ENCODE data around the gene NCK1.
"Not testable (repeated sequence)": the region's sequence is repeated elsewhere in the genome, so short reads cannot be mapped to it uniquely, and the experiment has no call there.

NCK1 gene

DNA sequence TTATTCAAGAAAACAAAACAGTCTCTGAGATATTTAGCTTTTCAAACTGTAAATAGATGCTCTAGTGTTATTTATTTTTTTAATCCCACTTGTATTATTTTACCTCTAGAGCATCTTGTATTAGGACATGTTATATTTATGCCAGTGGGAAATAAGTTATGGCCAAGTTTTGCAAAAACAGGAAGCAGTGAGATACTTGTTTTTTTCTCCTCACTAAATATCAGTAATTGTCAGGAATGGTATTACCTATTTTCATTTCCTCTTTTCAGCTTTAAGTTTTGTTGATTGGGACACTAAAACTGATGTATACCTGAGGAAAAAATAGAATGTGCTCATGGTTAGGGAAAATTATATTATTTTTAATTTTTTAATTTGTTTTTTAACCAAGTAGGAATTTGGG is 87.1 kb downstream of the NCK1 start:
- DNase-seq = no peak

DNA sequence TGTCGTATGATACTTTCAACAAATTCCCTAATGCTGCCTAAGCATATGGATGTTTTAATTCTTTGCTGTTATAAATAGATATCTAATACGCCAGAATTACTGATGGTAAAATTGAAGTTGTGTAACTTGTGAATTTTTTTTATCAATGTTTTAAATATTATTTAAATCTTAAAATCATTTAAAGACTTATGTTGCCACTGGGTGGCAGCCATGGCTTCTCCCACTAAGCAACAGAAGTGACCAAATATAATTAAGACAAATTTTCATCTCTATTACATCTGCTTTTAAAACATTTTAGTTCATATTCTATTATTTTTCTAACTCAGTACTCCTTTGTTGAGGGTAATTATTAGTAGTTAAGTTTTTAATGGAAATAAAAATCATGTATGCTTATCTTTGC is 87.7 kb downstream of the NCK1 start:
- DNase-seq = no peak

DNA sequence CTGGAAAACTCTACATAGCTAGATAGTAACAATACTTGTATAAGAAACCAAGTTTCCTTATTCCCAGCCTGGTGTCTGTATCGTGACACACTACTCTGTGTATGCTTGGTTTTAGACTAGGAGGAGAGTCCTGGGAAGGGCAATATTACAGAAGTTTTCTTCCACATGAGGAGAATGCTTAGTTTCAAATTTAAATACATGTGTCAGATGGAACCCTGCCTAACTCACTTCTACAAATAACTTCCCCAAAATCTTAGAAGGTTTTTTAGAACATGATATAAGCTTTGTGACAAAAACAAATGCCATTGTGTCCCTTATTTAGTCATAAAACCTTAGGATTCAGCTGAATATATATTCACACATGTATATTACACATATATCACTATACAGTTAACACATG is 88.6 kb downstream of the NCK1 start:
- no peak for DNase-seq

DNA sequence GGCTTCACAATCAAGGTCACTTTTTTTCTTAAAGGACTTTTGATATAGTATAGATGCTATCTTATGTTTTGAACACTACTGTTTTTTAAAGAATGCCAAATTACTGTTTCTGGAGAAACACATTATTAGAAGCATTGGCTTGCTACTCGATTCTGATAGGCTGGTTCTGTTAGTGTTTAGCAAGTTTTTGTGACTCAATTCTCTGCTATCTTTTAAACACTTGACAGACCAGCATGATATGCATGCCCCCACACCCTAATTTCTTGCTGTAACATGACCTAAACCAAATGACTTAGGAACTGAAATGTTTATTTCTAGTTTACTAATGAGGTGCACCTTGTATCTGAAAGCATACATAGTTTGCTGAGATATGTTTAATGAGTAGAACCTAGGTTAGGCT is 90.3 kb downstream of the NCK1 start:
- no peak for DNase-seq

GRCh38 chr3:136954251-136954650 is 92.2 kb downstream of the NCK1 start:
- DNase-seq = no peak

- DNase-seq = no peak
Observed at GRCh38 chr3:136954980-136955780, 93.2 kb downstream of the NCK1 start.

GRCh38 chr3:136955813-136956212 is 93.8 kb downstream of the NCK1 start:
- DNase-seq = no peak

DNA sequence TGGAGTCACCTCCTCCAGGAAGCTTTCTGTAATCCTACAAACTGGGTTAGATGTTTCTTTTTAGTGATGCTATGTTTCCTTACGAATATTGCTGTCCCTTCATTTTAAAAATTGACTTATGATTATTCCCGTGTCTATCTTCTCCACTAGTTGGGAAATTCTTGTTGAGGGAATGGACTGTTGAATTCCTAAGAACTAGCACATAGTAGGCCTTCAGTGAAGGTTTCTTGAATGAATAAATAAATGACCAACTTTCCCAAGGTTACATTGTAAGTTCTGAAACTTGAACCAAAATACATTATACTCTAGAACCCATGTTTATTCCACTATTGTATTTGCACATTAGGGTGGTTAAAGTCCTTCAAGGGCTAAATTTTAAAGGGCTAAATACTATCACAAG is 95.0 kb downstream of the NCK1 start:
- DNase-seq = no peak

GRCh38 chr3:136957751-136958288 is 95.8 kb downstream of the NCK1 start, which contains the start of gene IL20RB:
IL20RB (plus strand) TSS chr3:136957983; CDS start chr3:136958114, 131 bp downstream.
- no peak for DNase-seq

- no peak for DNase-seq
Observed at GRCh38 chr3:136958939-136959338, 96.9 kb downstream of the NCK1 start.

DNA sequence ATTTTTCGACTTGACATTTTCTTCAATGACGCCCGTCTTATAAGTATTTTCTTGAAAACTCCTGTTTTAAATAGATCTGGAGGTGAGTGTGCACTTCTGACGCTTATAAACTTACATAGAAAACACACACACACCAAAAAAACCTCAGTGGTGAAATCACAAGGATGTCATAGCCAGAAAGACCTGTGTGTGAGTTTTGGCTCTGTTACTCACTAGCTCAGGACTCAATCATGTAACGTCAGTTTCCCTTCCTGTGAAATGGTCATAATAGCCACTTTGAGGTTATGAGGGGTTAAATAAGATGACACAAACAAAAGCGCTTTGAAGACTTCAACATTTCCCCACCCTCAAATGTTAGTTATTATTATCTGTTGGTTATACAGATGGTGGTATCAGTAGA is 97.6 kb downstream of the NCK1 start:
- DNase-seq = no peak

GRCh38 chr3:136960838-136961836 is 99.1 kb downstream of the NCK1 start:
- DNase-seq = no peak

GRCh38 chr3:136962927-136963326 is 100.9 kb downstream of the NCK1 start:
- DNase-seq = no peak

DNA sequence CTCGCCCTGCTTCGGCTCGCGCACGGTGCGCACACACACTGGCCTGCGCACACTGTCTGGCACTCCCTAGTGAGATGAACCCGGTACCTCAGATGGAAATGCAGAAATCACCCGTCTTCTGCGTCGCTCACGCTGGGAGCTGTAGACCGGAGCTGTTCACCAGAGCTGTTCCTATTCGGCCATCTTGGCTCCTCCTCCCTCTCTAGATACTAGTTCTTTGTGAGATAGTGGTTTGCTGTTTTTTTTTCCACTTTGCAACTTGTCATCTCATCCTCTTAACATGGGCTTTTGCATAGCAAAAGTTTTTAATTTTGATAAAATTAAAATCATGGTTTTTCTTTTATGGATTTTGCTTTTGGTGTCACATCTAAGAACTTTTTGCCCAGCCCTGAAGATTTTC is 107.5 kb downstream of the NCK1 start:
- DNase-seq = not testable (repeated sequence)

- no peak for DNase-seq
Observed at GRCh38 chr3:136973352-136973751, 111.3 kb downstream of the NCK1 start.

GRCh38 chr3:136974670-136975069 is 112.7 kb downstream of the NCK1 start:
- DNase-seq = no peak

GRCh38 chr3:136979204-136979603 is 117.2 kb downstream of the NCK1 start:
- DNase-seq = no peak

DNA sequence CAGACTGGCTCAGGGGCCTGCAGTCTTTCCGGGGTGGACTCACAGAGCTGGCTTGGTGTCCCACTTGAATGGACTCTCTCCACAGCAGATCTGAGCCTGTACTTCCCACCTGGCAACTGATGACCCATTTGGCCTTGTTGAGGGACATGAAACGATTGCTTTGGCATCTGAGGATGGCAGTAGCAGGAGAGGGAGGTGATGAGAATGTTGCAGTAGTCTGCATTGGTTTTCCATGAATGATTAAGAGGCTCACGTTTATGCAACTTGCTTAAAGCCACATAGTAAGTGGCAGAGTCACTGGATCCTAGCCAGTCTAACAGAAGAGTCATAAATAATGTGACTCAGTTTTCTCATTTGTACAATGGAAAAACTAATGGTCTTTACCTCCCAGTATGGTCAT is 117.7 kb downstream of the NCK1 start:
- no peak for DNase-seq

GRCh38 chr3:136982033-136982432 is 120.0 kb downstream of the NCK1 start:
- no peak for DNase-seq

DNA sequence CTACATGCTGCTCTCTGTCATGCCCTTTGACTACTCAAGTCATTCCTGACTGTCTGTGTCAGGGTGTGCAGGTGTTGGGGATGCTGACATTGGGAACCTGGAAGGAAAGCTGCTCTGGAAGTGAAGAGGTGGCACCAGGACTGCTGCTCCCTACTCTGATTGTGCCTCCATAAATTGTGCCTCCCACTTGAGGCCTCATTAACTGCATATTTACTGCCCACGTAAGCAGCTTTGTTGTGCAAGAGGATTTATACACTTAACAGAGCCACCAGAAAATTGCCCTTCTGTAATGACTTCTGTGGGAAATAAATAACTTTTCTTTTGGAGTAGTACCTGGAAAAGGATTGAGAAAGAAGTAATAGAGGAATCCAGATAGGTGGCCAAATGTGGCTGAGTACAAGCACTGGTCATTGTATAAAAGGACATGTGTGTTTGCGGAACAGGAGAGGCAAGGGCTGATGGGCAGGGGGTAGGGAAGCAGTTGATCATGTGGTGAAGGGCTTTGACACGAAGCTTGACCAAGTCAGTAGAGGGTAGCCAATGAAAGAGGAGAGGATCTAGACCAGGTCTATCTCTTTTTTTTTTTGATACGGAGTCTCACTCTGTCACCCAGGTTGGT is 120.6 kb downstream of the NCK1 start:
- DNase-seq = no peak

GRCh38 chr3:136984837-136985236 is 122.8 kb downstream of the NCK1 start:
- no peak for DNase-seq

DNA sequence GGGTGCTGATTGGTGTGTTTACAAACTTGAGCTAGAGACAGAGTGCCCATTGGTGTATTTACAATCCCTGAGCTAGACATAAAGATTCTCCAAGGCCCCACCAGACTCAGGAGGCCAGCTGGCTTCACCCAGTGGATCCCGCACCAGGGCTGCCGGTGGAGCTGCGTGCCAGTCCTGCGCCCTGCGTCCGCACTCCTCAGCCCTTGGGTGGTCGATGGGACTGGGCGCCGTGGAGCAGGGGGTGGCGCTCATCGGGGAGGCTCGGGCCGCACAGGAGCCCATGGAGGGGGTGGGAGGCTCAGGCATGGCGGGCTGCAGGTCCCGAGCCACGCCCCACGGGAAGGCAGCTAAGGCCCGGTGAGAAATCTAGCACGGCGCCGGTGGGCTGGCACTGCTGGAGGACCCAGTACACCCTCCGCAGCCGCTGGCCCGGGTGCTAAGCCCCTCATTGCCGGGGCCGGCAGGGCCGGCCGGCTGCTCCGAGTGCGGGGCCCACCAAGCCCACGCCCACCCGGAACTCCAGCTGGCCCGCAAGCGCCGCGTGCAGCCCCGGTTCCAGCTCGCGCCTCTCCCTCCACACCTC is 125.5 kb downstream of the NCK1 start:
- not testable (repeated sequence) for DNase-seq

- no peak for DNase-seq
Observed at GRCh38 chr3:136988651-136989050, 126.6 kb downstream of the NCK1 start.

All from central memory CD4-positive, alpha-beta T cell (primary cell).